Measurements from ENCODE around the gene ABLIM2. TPM values are rescaled to one million over a fixed set of nuclear protein-coding genes. Genes with fewer than 3 reads are reported as not detected.

Gene ABLIM2
- total and polyA plus RNA-seq, 2 experiments from 2014 or later = 1.5 to 4.3 TPM

GRCh38 chr4:8204576-8205227, 46.1 kb upstream of the ABLIM2 start:
- H3F3A ChIP-seq (replicated peaks; ENCODE audit: low read depth) = no peaks in the 10 kb centered on the region
- ATAC-seq = no peak
- no peaks in the 10 kb centered on the region for H3K27me3 ChIP-seq (ENCODE audit: insufficient read depth)
- H3K36me3 ChIP-seq (ENCODE audit: insufficient read depth) = no peaks in the 10 kb centered on the region
- no peak overlapping the region for H2AFZ ChIP-seq
- Mint-ChIP-seq H3K4me3 (no peak overlapping the region), H3K9me3 (no peaks in the 10 kb centered on the region), H3K27ac (no peak overlapping the region), H3K36me3 (ENCODE audit: low read depth) (no peaks in the 10 kb centered on the region), H3K27me3 (ENCODE audit: insufficient read depth, low read depth, poor library complexity) (peaks cover 8% of the 10 kb centered on the region), H3K4me1 (peaks cover 8% of the 10 kb centered on the region)
- no peak for DNase-seq (ENCODE audit: low spot score)
- H3K27ac ChIP-seq (ENCODE audit: low read depth) = no peak overlapping the region
- H3K4me2 ChIP-seq = no peak overlapping the region
- H3K9me2 ChIP-seq (ENCODE audit: insufficient read depth) = no peaks in the 10 kb centered on the region
- H3K4me3 ChIP-seq = no peak overlapping the region
- no peaks in the 10 kb centered on the region for H3K4me1 ChIP-seq (ENCODE audit: insufficient read depth)
- no peaks in the 10 kb centered on the region for H4K20me1 ChIP-seq (replicated peaks; ENCODE audit: insufficient read depth)
- no peaks in the 10 kb centered on the region for H3K79me2 ChIP-seq (replicated peaks; ENCODE audit: insufficient read depth)
- TF ChIP-seq REST (IDR thresholded peaks at IDR 0.05; ENCODE audit: unreplicated experiment) (no peak), CREB1 (CRISPR knock-in tag; IDR thresholded peaks at IDR 0.05; ENCODE audit: low read depth) (no peak), STAT1 (IDR thresholded peaks at IDR 0.05; ENCODE audit: unreplicated experiment) (no peak), ZNF114 (CRISPR knock-in tag; IDR thresholded peaks at IDR 0.05) (no peak), ZNF331 (CRISPR knock-in tag; IDR thresholded peaks at IDR 0.05; ENCODE audit: low read depth) (no peak), EZH2phosphoT487 (IDR thresholded peaks at IDR 0.05; ENCODE audit: unreplicated experiment) (no peak), NANOG (IDR thresholded peaks at IDR 0.05; ENCODE audit: borderline replicate concordance) (no peak), EZH2 (IDR thresholded peaks at IDR 0.05; ENCODE audit: low read depth, unreplicated experiment) (no peak), CTCF (conservative IDR thresholded peaks at IDR 0.05; ENCODE audit: low read depth in 2 of 2) (no peak), ETS1 (IDR thresholded peaks at IDR 0.05) (no peak), POLR2AphosphoS5 (IDR thresholded peaks at IDR 0.05; ENCODE audit: low read depth) (no peak), ZNF462 (CRISPR knock-in tag; IDR thresholded peaks at IDR 0.05) (no peak), JUNB (IDR thresholded peaks at IDR 0.05; ENCODE audit: unreplicated experiment) (no peak)
